ENCODE data around the gene MAPK1IP1L.

DNA sequence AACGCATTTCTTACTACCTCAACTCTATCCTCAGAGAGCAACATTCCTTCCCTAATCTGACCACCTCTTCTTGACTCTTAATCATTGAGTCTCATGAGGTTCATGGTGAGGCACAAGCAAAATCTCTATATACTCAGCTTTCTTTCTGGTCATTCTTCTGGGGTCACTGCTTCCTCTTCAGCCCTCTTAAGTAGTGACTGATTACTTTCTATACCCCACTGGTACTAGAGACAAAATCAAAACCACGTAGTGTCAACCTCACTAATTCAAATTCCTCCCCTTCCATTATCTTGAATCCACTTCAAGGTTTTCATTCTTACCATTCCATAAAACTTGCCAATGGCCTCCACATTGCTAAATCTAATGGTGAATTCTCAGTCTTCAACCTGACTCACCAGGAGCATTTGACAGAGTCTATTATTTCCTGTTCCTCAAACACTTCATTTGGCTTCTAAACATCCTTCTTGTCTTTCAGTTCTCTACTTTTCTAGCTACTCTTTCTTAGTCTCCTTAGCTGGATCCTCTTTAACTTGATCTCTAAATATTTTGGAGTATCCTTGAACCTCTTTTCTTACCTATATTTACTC lies 31.4 kb upstream of the MAPK1IP1L start:
- TF ChIP-seq CTCF (IDR thresholded peaks at IDR 0.05) (no peak), EZH2 (IDR thresholded peaks at IDR 0.05) (no peak)
